SHP77 treated with DMSO at 0.1 percent for 48 hours (cell line): ENCODE results near the gene IFT81.
"Not testable (repeated sequence)": the region's sequence is repeated elsewhere in the genome, so short reads cannot be mapped to it uniquely, and the experiment has no call there.

ENCODE experiments used
- DNase-seq: peaks from one replicate; lab custom pipeline; 2025; lab: John Stamatoyannopoulos, UW

Gene IFT81

DNA sequence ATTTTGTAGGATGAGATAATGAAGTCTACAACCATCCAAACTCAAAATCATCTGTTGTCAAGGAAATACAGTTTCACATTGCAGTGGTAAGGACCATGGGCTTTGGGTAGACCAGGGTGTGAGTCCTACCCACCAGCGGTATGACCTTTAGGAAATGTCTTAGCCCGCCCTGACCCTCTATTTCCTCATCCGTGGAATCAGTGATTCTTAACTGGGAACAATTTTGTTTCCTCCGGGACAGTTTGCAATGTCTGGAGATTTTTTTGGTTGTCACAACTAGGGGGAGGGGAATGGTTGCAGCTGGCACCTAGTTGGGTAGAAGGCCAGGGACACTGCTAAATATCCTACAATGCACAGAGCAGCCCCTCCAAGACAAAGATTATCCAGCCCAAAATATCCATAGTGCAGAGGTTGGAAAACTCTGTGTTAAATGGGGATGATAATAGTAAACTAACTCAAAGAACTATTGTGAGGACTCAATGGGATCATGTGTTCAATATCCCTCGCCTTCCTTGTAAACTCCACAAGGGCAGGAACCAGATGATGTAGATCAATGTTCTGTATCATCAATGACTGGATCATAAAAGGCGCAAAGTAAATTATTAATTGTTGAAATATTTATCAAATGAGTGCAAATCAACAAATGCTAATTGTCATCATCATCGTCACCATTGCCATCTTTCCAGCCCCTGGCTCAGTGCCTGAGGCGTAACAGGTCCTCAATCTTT is 15.7 kb upstream of the IFT81 start:
- DNase-seq: no peak

DNA sequence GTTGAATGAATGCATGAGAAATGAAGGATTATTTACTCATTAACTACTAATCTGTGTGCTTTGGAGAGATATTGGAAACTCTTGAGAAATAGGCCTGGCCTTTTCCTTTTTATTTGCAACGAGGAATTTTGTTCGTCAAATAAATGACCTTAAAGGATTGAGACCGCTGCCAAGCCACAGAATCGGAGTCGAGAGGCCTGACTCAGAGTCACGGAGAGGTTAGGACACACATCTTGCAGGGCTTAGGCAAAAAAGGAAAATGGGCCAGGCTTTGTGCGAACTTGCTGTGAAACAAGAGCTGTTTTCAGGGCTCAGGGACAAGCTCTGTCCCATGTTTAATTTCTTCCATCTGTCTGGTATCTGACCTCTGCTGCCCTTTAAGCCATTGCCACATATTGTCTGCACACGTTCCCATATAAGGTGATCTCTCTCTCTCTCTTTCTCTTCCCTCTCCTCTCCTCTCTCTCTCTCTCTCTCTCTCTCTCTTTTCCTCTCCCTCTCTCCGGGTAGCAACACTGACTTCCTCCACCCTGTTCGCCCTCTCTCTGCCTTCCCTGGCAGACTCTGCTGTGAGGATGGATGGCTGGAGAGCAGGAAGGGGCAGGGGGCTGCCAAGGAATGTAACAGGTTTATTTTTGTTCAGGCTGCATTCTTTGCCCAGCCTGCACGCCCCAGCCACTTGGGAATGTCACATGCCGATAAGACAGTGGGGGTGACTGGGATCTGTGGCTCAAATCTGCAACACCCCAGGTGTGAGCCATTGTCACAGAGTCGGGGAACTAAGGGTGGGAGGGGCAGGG is 14.9 kb upstream of the IFT81 start:
- DNase-seq: no peak

DNA sequence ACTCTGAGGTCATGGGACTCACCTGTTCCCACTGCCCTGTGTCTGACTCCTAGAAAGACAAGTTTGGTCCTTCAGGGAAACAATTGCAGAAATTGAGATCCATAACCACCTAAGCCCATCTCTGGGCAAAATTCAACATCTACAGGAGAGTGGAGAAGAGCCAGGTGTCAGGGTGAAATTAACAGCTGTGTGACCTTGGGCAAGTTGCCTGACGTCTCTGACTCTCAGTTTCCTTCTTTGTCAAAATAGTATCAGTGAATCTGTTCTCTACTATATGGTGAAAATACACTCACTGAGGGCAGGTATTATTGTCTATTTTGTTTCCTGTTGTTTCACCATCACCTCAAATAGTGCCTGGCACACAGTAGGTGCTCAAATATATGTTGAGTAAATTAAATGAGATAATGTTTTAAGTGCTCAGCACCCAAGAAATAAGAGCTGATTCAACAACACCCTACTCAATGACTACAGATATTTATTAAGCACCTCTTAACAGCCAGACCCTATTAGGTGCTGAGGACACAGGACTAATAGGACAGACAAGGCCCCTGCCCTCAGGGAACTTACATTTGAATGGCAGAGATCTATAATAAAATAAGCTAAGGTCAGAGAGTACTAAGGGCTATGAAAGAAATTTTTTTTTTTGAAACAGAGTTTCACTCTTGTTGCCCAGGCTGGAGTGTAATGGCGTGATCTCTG is 14.2 kb upstream of the IFT81 start:
- no peak for DNase-seq

GRCh38 chr12:110111476-110112334 is 12.5 kb upstream of the IFT81 start:
- no peak for DNase-seq

DNA sequence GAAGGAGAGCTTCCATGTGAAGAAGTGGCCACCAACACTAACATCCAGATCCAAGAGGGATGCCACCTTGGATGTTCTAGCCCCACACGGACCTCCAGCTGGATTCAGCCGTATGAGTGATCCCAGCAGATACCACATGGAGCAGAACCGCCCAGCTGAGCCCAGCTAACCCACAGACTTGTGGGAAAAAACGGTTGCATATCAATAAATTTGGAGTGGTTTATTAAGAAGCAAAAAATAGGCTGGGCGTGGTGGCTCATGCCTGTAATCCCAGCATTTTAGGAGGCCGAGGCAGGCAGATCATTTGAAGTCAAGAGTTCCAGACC is 11.9 kb upstream of the IFT81 start:
- DNase-seq: no peak

GRCh38 chr12:110114528-110114937 is 9.6 kb upstream of the IFT81 start:
- no peak for DNase-seq

GRCh38 chr12:110115675-110116074 is 8.5 kb upstream of the IFT81 start:
- no peak for DNase-seq

GRCh38 chr12:110116623-110117022 is 7.5 kb upstream of the IFT81 start:
- no peak for DNase-seq

DNA sequence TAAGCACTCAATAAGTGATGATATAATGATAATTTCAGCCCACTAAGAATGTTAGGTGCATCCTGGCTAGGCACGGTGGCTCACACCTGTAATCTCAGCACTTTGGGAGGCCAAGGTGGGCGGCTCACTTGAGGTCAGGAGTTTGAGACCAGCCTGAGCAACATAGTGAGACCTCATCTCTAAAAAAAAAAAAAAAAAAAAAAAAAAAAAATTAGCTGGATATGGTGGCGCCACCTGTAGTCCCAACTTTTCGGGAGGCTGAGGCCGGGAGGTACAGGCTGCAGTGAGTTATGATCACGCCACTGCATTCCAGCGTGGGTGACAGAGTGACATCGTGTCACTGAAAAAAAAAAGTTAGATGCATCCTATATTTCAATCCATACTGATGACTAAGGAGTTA is 6.9 kb upstream of the IFT81 start:
- DNase-seq: not testable (repeated sequence)

DNA sequence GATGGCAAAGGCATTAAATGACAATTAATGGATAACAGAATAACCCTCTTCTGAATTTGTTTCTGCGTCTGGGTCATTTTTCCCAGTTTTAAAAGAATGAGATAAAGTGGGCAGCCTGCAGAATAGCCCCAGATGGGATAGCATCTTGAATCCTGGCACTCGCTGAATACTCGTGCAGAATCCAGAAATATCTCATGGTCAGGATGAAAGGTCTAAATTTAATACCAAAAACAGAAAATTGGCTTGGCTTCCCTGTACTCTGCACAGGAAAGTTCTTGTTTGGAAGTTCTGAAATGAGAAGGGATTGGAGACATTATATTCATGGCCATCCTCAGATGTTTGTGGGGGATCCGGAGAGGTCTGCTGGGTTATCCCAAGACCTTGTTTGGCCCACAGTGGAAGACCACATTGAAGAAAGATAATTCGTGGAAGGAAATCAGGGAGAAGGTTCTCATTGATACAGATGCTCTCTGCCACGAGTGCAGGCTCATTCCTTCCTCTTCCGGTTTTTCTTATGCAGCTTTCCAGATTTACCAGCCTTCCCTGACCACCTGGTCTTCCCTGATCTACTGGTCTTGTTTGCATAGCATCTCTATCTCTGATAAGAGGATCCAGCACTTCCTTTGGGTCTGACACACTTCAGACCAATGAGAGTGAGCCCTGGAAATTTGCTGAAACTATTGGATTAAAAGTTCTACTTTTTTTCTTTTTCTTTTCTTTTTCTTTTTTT is 6.0 kb upstream of the IFT81 start:
- no peak for DNase-seq

DNA sequence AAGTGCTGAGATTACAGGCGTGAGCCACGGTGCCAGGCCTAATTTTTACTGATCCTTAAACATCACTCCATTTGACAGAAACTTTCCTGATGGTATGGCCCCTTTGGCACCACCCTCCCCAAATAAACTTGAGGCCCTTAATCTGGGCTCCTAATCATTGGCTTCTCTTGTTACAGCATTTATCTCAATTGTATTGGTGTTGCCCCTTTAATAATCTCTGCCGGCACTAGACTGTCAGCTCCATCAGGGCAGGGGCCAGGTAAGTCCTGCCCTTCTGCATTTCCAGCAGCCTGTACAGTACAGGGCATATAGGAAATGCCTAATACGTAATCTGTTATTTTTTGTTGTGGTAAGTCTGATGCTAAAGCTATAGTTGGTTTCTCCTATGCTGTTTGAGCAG is 1.2 kb upstream of the IFT81 start:
- DNase-seq: no peak

- no peak for DNase-seq
These were observed 263 bp upstream of the IFT81 start for GRCh38 chr12:110123919-110124268.

- DNase-seq: no peak
These were observed 2.4 kb downstream of the IFT81 start for GRCh38 chr12:110126557-110126956.

- no peak for DNase-seq
These were observed 10.7 kb downstream of the IFT81 start for GRCh38 chr12:110134691-110135411.

- DNase-seq: no peak
These were observed 11.6 kb downstream of the IFT81 start for GRCh38 chr12:110135806-110136205.

DNA sequence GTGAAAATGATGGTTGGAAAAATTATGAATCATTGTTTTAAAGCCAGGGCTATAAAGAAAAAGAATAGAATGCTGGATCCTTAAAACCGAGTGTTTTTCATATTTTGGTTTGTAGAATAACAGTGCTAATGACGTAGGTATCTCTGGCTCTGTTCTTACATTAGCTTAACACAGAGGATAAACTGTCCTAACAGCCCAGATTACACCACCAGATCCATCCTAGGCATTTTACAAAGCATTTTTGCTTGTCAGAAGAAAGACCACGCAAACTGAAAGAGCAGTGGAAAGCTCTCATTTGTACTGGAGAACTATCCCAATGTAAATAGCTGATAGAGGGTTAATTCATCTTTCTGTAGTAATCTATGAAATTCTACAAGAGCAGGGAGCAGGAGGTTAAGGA is 13.6 kb downstream of the IFT81 start:
- DNase-seq: no peak

DNA sequence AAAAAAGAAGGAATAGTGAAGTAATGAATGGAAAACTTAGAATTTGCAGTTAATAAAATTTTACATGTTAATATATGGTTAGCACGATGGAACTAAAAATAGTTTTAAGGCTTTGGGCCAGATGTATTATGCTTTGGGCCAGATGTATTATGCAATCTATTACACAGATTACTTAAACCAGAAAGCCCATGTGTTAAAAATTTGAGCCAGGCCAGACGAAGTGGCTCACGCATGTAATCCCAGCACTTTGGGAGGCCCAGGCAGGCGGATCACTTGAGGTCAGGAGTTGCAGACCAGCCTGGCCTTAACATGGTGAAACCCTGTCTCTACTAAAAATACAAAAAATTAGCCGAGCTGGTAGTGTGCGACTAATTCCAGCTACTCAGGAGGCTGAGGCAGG is 17.2 kb downstream of the IFT81 start:
- DNase-seq: no peak

DNA sequence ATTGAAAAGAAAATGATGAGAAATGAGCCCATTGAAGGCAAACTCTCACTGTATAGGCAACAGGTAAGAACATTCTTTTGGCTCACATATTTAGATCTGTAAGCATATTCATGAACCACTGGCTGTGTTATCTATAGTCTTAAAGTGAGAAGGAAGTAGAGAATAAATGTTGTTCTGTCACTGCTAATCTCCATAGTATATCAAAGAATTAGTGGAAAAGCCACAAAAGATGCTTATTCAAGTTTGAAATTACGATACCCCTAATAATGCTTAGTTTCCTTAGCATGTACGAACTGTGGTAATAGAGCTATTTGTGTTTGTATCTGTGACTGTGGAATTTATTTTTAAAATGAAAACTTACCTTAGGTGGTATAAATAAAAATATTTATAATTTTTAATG is 22.8 kb downstream of the IFT81 start:
- no peak for DNase-seq

DNA sequence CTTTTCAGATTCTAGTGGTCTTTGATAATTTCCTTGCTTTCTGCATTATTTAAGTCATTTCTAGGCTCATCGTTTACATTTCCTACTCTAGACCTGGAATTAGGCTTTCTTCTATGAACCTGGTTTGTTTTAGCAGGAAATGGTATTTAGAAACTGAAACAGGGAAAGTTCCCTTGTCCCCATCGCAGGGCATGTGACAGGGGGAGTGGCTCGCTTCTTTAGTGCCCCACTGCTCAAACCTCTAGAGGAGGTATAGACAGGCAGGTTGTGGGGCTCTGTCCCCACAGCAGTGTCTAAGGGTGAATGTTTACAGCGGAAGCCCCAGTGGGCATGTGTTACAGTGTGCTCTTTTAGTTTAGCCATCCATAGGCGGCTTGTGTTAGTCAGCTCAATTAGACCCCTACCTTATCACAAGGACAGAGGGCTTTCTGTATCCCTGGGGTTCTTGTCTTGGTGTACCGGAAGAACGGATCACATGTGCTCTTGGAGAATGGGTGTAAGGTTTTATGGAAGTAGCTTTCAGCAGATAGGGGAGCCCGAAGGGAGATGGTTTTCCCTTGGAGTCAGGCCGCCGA is 25.0 kb downstream of the IFT81 start:
- DNase-seq: no peak

- DNase-seq: no peak
These were observed 32.6 kb downstream of the IFT81 start for GRCh38 chr12:110156766-110157165.

GRCh38 chr12:110157539-110157938 is 33.4 kb downstream of the IFT81 start:
- DNase-seq: no peak
